Fibroblast of skin of right quadriceps (primary cell): ENCODE results near the gene CPA4.

Experiments
- DNase-seq: peaks from one replicate; pipeline ENCODE4 v3.0.0-alpha.2; 2013

CPA4 gene

GRCh38 chr7:130367088-130367755 is 74.3 kb downstream of the CPA4 start:
- no peak for DNase-seq

DNA sequence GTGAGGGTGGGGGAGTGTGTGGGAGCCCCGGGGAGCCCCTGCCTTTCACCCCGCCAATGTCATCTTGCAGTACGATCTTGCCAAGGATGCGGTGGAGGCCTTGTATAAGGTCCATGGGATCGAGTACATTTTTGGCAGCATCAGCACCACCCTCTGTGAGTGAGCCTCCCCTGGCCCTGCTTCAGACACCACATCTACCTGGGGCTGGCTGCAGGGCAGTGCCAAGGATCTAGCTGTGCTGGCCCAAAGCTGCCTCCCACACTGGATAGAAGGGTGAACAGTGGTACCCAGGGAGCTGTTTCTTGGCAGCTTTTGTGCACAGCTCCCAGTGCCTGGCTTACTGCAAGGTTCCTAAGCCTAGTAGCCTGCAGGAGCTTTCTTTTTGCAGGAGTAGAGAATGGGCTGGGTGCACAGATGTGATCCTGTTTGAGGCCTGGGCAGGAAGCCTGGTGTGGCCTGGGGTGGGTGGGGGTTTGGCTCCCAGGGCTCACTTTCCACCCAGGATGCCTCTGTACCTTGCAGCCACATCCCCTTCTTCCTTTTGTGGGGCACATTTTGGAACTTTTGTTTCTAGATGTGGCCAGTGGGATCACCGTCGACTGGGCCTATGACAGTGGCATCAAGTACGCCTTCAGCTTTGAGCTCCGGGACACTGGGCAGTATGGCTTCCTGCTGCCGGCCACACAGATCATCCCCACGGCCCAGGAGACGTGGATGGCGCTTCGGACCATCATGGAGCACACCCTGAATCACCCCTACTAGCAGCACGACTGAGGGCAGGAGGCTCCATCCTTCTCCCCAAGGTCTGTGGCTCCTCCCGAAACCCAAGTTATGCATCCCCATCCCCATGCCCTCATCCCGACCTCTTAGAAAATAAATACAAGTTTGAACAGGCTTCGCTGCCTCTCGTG is 75.1 kb downstream of the CPA4 start:
- DNase-seq, result no peak

- DNase-seq, result peak; percentile 96
These were observed 76.2 kb downstream of the CPA4 start for GRCh38 chr7:130369110-130369711.

DNA sequence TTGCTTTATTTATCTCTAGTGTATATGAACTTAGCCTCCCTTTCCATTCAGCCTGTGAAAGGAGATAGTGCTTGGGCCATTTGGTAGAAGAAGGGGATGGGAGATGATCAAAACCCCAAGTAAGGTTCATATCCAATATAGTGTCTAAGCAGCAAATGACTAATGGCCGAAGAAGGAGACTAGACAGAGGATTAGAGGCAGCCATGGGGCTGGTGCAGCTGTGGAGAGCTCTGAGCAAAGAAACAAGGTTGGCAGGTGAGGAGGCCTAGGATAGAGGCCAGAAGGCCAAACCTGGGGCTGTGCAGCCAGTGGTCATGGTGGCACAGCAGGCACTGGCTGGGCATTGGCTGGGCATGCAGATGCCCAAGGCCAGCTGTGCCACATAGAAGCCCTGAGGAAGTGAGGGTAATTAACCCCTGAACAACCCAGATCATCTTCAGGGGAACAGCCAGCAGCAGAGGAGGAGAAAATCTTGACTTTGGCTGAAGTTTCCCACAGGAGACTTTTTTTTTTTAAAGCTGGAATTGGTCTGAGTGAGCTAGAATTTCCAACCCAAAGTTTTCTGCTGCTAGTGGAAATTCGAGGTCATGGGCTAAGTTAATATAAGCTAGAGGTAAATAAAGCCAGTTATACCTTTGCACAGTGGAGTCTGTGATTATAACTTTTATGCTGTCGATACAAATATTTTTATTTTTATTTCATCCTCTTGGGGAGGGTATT is 77.0 kb downstream of the CPA4 start:
- DNase-seq, result peak; percentile 44

DNA sequence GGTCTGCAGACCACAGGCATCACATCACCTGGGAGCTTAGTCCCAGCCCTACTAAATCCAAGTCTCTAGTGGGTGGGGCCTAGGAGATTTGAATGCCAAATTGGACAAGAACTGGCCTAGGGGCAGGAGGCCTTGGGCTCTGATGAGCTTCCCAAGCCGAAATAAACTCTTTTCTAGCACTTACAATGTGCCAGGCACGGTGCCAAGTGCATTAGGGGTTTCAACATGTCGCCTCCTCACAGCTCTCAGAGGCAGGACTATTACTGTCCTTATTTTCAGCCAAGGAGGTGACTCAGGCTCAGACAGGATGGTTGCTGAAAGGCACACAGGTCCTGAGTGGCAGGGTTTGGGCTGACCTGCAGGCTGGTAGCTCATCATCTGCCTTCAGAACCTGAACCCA is 78.1 kb downstream of the CPA4 start:
- peak; percentile 63 for DNase-seq

- DNase-seq, result no peak
These were observed 79.6 kb downstream of the CPA4 start for GRCh38 chr7:130372402-130373165.
